Stomach (tissue), 9 donors: Measurements from ENCODE around the gene TNFRSF1A. TPM values are rescaled to one million over a fixed set of nuclear protein-coding genes. Genes with fewer than 3 reads are reported as not detected.

Experiments
- DNase-seq, 2 donors: peaks; one replicate each; pipeline versions ENCODE4 v3.0.0 to v3.0.0-alpha.2; 2013 to 2019
- H3K27ac ChIP-seq, 5 donors: fragments of 200-600 bp in 4 of 5; sonication (generic) in 4 of 5; one replicate each; pipeline ENCODE4 v1.5.1; 2013 to 2019; ENCODE audit warnings: mild to moderate bottlenecking in 1 of 5, moderate library complexity in 1 of 5
- H3K27me3 ChIP-seq, 3 donors: fragments of 200-600 bp; sonication (generic); one replicate each; pipeline ENCODE4 v1.5.1; 2017 to 2019; ENCODE audit warnings: mixed run types in 1 of 3
- H3K36me3 ChIP-seq, 4 donors: fragments of 200-600 bp; sonication (generic); 1 replicate in 3 of 4; 2 replicates in 1 of 4; pipeline ENCODE4 v1.5.1; 2016 to 2019
- H3K4me1 ChIP-seq, 4 donors: fragments of 200-600 bp; sonication (generic); one replicate each; pipeline ENCODE4 v1.5.1; 2016 to 2019
- H3K4me3 ChIP-seq, 4 donors: fragments of 200-600 bp; sonication (generic) in 3 of 4; one replicate each; pipeline ENCODE4 v1.5.1; 2016 to 2019; ENCODE audit warnings: mild to moderate bottlenecking in 1 of 4
- H3K9me3 ChIP-seq, 4 donors: fragments of 200-600 bp; sonication (generic); one replicate each; pipeline ENCODE4 v1.5.1; 2016 to 2019
- CTCF ChIP-seq, 7 experiments: fragments of 450-650 bp in 4 of 7; fragments of 200-600 bp in 3 of 7; sonication (generic) in 3 of 7; IDR thresholded peaks; one replicate each; pipeline ENCODE4 v1.5.1; 2016 to 2019; ENCODE audit warnings: antibody characterized with exemption in 7 of 7, control low read depth in 2 of 7, mild to moderate bottlenecking in 1 of 7
- EP300 ChIP-seq: sonication (generic); formaldehyde crosslinking; IDR thresholded peaks from one replicate; pipeline ENCODE4 v1.6.1; 2017; ENCODE audit warnings: antibody characterized with exemption
- POLR2A ChIP-seq, 4 donors: fragments of 450-650 bp; IDR thresholded peaks; one replicate each; pipeline ENCODE4 v1.6.1; 2016; ENCODE audit warnings: antibody characterized with exemption in 4 of 4, control low read depth in 2 of 4, mild to moderate bottlenecking in 1 of 4, moderate library complexity in 1 of 4
- POLR2AphosphoS5 ChIP-seq, 3 donors: sonication (generic); formaldehyde crosslinking; IDR thresholded peaks; one replicate each; pipeline ENCODE4 v1.6.1; 2016; ENCODE audit warnings: antibody characterized with exemption in 3 of 3
- WGBS, 5 donors: extraction: QIAGEN DNeasy Blood & Tissue Kit in 3 of 5; methylation state at CpG; one replicate each; pipeline versions ENCODE4 v1.1.5 to v1.1.7; 2013 to 2018; 5-methylcytosine and 5-hydroxymethylcytosine counted together
- intact Hi-C: fragments of 100-400 bp; cut with DNase I; formaldehyde crosslinking; loops from one replicate; pipeline ENCODE4 v1.15.1; 2023; ENCODE audit warnings: low total_unique reads
- polyA plus RNA-seq, 3 donors: library from polyadenylated mRNA; stranded (reverse); fragments of 200-250 nt; gene quantifications; one replicate each; pipeline ENCODE4 v1.2.3, GENCODE V29; 2013
- total RNA-seq, 5 donors: library from RNA; depleted of rRNA; stranded (reverse); fragments of >200 nt; gene quantifications; one replicate each; pipeline versions ENCODE4 v1.1.0 to v1.2.3, GENCODE V29; 2014 to 2016
- donor health status: healthy with polysubstance abuse.
- donor health status: Bipolar disorder and iron deficiency.
- donor health status: healthy.

TNFRSF1A gene
- total and polyA plus RNA-seq, 8 donors = 35.2 to 432 (median 102) TPM

GRCh38 chr12:6334940-6335450, 6.9 kb downstream of the TNFRSF1A start:
- Histone ChIP-seq H3K4me3 (peak overlapping the region; percentile 75 to 92 (median 82)), H3K9me3 (no peaks in the 10 kb centered on the region), H3K27ac (peak overlapping the region; percentile 85 to 99 (median 97)), H3K27me3 (no peaks in the 10 kb centered on the region), H3K36me3 (peaks cover 37 to 48% (median 47%) of the 10 kb centered on the region in 4 donors), H3K4me1 (peaks cover 72 to 96% (median 89%) of the 10 kb centered on the region in 4 donors)
- DNase-seq = peak; percentile 43 to 52
- WGBS, 5 donors = 13 to 22% (median 18%) methylated on average over 13 of the region's 13 CpGs
- intact Hi-C loops = loop anchor here (10.0 kb wide), 1 partner anchor 50 kb away; the partner anchor contains the start of gene LTBR
- TF ChIP-seq EP300 = no peak
- TF ChIP-seq POLR2AphosphoS5 (IDR thresholded peaks at IDR 0.05) = no peak
- no peak for TF ChIP-seq CTCF (IDR thresholded peaks at IDR 0.05)

- peak overlapping the region; percentile 85 to 99 (median 97) for H3K27ac ChIP-seq
- WGBS, 5 donors = 56 to 64% (median 61%) methylated on average over 5 of the region's 5 CpGs
- no peaks in the 10 kb centered on the region for H3K27me3 ChIP-seq
- no peaks in the 10 kb centered on the region for H3K9me3 ChIP-seq
- no peak for DNase-seq
- H3K36me3 ChIP-seq = peaks cover 43 to 54% (median 53%) of the 10 kb centered on the region in 4 donors
- intact Hi-C loops = loop anchor here (10.0 kb wide), 1 partner anchor 50 kb away; the partner anchor contains the start of gene LTBR
- H3K4me1 ChIP-seq = peaks cover 67 to 97% (median 89%) of the 10 kb centered on the region in 4 donors
- no peak for TF ChIP-seq EP300
- no peak for TF ChIP-seq POLR2A (IDR thresholded peaks at IDR 0.05)
- TF ChIP-seq CTCF (IDR thresholded peaks at IDR 0.05) = no peak
- TF ChIP-seq POLR2AphosphoS5 (IDR thresholded peaks at IDR 0.05) = no peak
- H3K4me3 ChIP-seq = peak overlapping the region in 2 of 4 donors; percentile 75 to 92
Measured at GRCh38 chr12:6334359-6334758, 7.5 kb downstream of the TNFRSF1A start.

- Histone ChIP-seq H3K27me3 (no peaks in the 10 kb centered on the region), H3K27ac (peak overlapping the region; percentile 85 to 99 (median 97)), H3K9me3 (no peaks in the 10 kb centered on the region), H3K36me3 (peaks cover 51 to 62% (median 61%) of the 10 kb centered on the region in 4 donors), H3K4me3 (peak overlapping the region in 2 of 4 donors; percentile 14 to 92), H3K4me1 (peaks cover 60 to 97% (median 87%) of the 10 kb centered on the region in 4 donors)
- intact Hi-C loops = loop anchor here (10.0 kb wide), 1 partner anchor 51 kb away; the partner anchor contains the start of gene LTBR
- DNase-seq = no peak
- WGBS, 5 donors = 66 to 81% (median 76%) methylated on average over 9 of the region's 9 CpGs
- TF ChIP-seq POLR2AphosphoS5 (IDR thresholded peaks at IDR 0.05) (no peak), EP300 (no peak), CTCF (IDR thresholded peaks at IDR 0.05) (no peak), POLR2A (IDR thresholded peaks at IDR 0.05) (no peak)
Measured at GRCh38 chr12:6333566-6333965, 8.3 kb downstream of the TNFRSF1A start.

- peak overlapping the region in 2 of 4 donors; percentile 14 to 92 for H3K4me3 ChIP-seq
- H3K4me1 ChIP-seq = peaks cover 54 to 97% (median 87%) of the 10 kb centered on the region in 4 donors
- no peaks in the 10 kb centered on the region for H3K9me3 ChIP-seq
- intact Hi-C loops = loop anchor here (10.0 kb wide), 1 partner anchor 52 kb away; the partner anchor contains the start of gene LTBR
- peaks cover 57 to 68% (median 67%) of the 10 kb centered on the region in 4 donors for H3K36me3 ChIP-seq
- TF ChIP-seq POLR2AphosphoS5 (IDR thresholded peaks at IDR 0.05) (no peak), CTCF (IDR thresholded peaks at IDR 0.05) (no peak), POLR2A (IDR thresholded peaks at IDR 0.05) (no peak), EP300 (no peak)
- peak overlapping the region; percentile 40 to 99 (median 97) for H3K27ac ChIP-seq
- no peaks in the 10 kb centered on the region for H3K27me3 ChIP-seq
- no peak for DNase-seq
- 66 to 78% (median 67%) methylated on average over 9 of the region's 9 CpGs for WGBS, 5 donors
Measured at GRCh38 chr12:6333029-6333428, 8.8 kb downstream of the TNFRSF1A start.
